ENCODE measurements around the gene NCOA3.

NCOA3 gene

DNA sequence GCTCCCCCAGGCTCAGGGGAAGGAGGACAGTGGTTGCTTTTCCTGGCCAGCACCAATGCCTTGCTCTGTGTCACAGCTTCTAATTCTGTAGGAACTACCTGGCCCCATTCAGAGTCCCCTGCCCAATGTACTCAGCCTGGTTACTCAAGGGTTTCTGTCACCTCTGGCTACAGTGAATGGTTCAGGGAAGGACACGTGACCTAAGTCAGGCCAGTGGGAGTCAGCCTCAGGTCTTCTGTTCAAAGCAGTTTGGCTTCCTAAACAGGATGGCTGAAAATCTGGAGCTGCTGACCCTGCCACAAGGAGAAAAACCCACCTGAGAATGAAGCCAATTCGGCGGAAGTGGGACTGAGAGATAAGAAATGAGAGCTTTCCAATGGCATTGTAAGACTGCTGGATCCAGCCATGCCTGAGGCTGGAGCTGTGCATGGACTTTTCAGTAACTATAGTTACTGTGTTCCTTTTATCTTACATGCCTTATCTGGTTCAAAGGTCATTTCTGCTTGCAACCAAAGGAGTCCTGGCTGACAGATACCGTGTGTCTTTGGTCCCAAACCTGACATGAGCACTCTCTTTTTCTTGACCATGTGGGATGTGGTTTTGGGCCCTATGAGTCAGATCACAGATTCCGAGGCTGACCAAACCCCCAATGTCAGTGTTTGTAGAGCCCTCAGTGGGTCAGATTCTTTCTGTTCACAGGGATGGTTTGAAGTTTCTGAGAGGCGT, 179.3 kb downstream of the NCOA3 start:
- DNase-seq (ENCODE audit: low read depth), result no peak

DNA sequence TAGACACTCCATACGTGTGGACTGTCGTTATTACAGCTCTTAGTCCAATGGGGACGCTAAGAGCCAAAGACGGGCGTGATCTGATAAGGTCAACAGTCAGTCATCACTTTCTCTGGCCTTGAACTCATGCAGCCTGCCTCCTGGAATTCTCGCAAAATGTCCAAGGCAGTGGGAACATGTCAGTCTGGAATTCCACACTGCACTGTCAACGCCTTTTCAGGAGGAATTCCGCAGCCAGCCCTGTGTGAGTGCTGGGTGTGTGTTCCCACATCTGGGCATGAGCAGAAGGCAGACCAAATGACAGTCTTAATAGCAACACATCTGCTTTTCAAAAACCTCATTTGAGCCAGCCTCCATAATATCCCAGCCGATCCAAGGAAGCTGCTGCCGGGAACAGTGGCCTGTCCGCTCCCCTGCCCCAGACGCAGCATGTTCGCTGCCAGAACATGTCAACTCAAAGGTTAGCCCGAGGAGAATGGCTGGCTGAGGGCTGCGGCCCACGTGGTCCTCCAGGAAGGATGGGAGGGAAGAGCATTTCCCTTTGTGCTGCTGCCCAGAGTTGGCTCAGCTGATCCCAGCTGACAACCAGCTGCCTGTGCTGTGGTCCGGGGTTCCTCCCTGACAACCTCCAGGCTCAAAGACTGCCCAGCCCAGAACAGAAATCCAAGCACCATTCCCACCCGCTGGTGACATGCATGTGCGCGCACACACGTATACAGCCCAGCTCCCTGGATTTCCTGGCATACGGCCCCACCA, 180.5 kb downstream of the NCOA3 start:
- DNase-seq (ENCODE audit: low read depth), result no peak

DNA sequence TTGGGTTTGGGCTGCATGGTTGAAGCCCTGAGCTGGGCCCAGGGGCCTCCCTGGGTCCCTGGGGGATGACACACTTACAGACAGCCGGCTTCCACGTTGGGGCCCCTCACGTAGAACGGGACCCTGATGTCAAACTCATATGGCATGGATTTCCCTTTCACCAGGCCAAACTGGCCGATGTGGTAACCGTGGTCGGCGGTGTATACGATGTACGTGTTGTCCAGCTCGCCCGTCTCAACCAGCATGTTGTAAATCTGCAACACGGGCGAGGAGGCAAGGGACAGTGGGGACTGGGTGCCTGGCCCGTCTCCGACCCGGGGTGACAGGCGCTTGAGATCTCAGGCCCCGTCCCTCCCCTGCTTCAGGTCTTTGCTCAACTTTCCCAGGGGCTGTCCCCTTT, 181.2 kb downstream of the NCOA3 start:
- no peak for DNase-seq (ENCODE audit: low read depth)

DNA sequence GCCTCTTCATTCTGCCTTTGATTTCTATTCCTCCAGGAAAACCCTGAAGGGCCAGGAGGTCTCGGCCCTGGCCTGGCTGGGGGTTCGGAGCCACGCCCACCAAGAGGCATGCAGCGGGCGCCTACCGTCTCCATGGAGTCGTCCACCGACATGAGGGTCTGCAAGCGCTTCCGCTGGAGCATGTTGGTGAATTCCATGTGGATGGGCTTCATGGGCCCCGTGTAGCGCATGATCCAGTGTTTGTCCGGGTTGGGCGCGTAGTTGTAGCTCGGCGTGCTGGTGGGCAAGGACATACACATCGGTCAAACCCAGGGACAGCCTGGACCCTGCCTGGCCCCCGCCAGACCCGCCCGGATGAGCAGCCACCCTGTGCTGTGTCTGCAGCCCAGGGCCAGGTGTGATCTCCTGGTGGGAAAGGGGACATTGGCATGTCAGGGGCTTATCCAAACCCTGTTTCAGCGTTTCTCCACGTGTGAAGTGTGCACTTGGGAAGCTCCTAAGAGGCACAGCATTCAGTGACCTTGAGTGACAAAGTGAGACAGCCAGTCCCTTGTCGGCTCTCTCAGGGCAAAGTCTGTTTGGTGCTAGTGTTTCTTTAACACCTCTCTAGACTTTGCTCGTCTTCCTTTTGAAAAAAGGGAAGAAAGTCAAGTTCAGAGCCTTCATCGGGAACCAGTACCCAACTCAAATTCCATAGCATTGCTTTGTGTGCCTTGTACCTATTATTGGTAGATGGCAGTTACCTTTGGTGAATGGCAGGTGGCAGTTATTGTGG, 182.8 kb downstream of the NCOA3 start:
- no peak for DNase-seq (ENCODE audit: low read depth)

DNA sequence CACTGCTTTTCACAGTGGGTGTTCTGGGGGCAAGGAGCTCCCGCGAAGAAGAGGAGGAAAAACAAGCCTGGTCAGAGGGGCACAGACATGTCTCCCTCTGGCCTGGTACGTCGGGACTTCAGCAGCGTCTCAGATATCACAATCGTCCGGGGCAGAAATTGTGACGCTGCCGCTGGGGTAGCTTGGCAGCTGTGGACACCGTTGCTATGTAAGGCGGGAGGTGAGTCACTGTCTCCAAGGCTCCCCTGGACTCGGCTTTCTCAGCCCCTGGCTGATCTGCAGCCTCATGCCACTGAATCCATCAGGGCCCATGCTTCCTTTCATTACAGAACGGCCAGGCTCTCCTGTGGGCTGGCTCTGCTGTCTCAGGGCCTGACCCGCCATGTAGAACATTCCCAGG, 184.9 kb downstream of the NCOA3 start:
- no peak for DNase-seq (ENCODE audit: low read depth)

DNA sequence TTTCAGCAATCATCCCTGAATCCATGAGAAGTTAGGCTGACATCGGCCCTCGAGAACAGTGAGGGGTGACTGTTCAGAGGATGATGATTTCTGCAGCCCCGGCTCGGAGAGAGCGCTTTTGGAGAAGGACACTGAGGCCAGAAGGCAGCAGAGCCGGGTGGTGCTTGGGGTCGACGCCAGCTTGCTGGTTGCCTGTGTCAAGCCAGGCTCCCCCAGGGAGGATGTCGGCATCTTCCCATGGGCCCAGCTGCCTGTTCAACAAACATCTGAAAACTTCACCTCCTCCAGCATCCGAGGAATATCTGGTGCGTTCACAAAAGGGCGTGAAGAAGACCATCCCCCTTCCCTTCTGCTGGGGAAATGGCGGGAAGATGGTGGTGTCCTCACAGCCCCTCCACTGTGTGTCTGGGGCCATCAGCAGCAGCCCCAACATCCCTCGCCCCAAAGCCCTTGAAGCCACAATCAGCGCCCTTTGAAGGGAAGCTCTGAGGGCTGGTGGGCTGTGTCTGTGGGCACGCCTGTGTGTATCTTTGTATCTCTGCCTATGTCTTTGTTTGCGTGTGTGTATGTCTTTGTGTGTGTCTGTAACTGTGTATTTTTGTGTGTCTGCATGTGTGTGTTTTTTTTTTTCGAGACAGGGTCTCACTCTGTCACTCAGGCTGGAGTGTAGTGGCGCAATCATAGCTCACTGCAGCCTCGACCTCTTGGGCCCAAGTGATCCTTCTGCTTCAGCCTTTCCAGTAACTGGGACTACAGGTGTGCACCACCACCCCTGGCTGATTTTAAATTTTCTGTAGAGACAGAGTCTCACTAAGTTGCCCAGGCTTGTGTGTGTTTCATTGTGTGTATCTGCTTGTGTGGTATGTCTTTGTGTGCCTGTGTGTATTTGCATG, 185.7 kb downstream of the NCOA3 start:
- no peak for DNase-seq (ENCODE audit: low read depth)

DNA sequence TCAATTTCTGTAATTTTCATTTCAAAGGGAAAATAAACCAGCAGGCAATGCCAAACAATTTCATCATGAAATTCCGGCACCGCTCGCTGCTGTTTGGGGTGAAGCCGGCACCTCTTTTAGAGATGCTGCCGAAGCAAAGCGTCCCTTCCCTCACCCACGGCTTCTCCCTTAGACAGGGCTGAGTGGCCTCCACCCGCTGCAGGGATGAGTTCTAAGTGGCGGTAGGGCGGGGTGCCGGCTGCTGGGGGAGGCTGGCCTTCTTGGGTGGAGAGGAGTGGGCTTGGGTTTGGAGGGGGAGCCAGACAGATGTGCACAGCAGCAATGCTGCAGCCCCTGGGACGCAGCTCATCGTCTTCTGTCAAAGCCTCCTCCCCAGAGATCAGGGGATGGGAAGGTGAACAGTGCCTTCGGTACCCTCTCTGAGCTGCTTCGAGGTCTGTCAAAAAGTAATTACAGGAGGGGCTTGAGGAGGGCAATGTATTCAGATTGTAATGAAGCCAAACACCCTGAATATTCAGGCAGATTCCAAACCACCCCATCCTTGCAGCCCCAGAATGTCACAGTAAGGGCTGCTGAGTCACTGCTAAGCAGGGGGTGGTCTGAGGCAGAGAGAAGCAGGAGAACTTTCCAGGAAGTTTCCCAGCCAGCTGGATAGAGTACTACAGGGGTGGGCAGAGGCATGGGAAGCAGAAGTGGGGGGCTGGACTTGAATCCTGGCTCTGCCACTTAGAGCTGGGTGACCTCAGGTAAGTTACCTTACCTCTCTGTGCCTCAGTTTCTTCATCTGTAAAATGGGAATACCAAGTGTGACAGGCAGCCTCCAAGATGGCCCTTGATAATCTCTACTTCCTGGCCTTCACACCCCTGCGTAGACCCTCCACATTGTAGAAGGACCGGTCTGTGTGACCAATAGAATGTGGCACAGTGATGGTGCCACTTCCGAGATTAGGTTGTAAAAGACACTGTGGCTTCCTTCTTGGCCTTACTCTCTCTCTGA, 187.0 kb downstream of the NCOA3 start:
- DNase-seq (ENCODE audit: low read depth), result no peak

DNA sequence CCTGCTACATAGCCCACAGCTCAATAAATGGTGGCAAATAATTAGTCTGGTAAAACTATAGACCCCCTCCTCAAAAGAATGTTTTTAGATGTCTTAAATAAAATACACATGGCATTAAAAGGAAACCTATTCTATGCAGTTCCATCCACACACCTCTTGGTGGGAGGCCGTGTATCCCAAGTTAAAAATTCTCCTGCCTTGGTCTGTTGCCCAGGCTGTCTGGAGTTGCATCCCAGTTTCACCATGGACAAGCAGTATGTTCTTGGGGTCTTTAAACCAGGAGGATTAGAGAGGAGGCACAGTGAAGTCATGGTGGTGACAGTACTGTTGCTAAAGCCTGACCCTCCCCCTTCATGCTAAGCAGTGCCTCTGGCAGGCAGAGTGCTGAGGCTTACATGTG, 188.0 kb downstream of the NCOA3 start:
- DNase-seq (ENCODE audit: low read depth), result no peak

DNA sequence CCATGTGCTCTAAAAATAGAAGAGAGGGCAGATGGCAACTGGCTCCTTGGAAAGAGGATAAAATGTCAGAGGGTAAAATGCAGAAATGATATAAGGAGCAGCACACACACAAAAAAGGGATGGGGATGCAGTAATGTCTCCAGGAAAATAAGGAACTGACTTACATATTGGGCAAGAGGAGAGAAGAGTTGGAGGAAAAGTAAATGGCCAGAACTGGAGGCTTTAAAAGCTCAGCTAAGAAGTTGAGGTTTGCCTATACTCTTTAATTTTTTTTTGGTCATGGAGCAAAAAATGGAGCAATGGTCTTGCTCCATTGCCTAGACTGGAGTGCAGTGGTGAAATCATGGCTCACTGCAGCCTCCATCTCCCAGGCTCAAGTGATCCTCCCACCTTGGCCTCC, 189.9 kb downstream of the NCOA3 start:
- DNase-seq (ENCODE audit: low read depth), result no peak

DNA sequence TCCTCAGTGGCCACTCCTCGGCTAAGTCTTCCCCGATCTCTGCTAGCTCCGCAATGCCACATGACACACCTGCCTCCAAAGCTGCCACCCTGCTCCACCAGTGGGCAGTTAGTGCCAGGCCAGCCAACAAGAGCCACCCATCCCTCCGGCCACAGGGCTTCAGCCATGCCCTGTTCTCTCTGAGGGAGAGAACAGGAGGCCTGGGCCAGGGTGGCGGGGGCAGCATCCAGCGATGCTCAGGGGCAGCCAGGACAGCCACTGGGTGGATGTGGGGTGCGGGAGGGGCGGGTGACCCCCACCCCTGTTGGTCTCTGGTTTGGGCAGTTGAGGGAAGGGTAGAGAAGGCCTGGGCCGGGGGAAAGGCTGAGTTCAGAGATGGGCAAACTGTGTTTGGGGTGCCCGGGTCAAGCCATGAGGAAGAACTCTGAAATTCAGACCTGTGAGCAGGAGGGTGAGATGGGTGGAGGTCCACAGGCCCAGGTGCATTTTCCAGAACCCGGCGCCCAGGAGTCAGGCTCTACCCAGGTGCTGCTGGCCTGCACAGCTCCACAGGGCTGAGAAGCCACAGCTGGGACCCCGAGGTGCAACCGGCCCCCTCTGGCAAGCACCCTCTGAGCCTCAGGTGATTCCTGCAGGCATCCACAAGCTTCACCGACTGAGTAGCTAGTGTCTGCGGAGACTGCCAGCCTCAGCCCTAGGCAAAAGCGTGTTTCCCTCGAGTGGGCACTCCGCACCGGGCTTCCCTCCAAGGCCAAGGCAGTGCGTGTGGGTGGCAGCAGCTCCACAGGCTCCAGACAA, 192.5 kb downstream of the NCOA3 start:
- no peak for DNase-seq (ENCODE audit: low read depth)

DNA sequence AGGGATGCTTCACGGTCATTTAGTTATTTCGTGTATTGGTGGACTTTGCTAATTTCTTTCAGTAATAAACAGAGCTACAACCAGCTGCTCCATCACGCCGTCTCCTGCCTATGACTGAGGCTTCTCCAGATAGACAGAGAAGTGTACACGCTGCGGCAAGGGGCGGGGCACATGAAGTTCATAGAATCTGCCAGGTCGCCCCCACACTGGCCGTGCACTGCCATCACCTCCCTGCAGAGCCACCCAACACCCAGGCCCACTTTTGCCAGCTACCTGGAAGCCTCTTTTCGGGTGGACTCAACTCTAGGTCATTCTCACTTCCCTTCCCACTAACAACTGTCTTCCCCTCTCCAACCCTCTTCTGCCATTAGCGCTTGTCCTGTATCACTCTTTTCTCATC, 195.2 kb downstream of the NCOA3 start:
- DNase-seq (ENCODE audit: low read depth), result no peak

DNA sequence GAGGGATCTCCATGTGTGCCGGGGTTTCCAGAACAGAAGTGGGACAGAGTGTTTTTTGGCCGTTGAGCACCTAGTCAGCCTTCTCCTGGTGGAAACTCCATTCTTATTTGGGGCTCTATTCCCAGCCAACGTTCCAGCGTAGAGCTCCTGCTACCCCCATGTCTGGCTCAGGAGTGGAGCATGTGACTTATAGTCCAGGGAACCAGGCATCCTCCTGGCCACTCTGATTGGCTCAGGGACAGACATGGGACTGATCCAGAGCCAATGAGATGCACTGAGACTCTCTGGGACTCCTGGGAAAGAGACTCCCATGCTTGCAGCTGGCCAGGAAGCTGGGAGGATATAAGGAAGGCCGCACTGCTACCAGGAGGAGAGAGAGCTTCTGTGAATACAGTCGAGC, 196.5 kb downstream of the NCOA3 start:
- no peak for DNase-seq (ENCODE audit: low read depth)

DNA sequence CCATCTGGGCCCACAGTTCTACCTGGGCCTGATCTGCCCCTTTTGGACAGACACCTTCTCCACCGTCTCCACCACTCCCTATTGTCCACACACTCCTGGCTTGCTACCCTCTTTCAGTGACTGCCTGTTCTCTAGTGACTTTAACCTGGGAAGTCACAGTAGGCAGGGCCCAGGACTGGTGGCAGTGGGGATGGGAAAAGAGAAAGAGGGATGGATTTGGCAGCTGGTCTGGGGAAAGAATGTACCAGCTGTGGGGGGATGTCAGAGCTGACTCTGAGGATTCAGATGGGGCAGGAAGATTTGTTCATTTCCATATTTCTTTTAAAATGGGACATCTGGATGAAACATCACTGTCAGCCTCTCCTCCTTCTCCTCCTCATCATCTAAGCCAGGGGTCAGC, 198.1 kb downstream of the NCOA3 start:
- no peak for DNase-seq (ENCODE audit: low read depth)

DNA sequence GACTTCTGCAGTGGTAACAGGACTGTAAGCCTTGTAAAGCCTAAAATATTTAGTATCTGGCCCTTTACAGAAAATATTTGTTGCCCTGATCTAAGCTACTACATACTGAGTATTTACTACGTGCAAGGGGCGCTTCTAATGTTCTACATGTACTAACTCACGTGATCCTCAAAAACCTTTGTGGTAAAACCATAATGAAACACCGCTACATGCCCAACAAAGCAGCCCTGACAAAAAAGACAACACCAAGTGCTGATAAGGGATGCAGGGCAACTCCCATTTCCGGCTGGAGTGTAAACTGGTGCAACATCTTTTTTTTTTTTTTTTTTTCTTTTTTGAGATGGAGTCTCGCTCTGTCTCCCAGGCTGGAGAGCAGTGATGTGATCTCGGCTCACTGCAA, 198.6 kb downstream of the NCOA3 start:
- no peak for DNase-seq (ENCODE audit: low read depth)

DNA sequence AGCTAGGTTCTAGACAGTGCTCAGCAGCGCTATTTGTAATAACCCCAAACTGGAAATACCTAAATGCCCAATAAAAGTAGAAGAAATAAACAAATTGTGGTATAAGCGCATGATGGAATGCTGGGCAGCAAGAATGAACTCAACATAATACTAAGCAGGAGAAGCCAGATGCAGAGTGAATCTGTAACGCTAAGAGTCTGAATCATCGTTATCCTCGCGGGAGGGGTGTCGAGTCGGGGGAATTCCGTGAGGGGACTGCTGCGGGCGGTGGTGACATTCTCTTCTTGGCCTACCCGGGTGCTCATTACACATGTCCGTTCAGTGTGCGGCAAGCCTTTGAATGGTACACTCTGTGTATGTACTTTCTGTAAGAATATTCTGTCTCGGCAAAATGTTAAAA, 199.9 kb downstream of the NCOA3 start:
- no peak for DNase-seq (ENCODE audit: low read depth)

DNA sequence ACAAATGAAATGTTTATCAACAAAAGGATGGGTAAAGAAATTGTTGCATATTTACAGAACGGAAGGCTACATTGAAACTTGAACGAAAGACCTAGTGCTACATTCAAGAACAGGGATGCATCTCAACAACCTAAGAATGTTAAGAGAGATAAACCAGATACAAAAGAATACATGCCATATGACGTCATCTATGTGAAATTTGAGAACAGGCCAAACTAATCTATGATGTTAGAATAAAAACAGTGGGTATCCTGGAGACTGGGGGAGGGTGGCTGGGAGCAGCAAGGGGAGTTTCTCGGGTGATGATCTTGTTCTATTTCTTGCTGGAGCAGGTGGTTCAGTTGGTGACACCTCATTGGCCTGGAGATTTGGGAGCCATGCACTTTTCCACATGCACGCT, 202.1 kb downstream of the NCOA3 start:
- no peak for DNase-seq (ENCODE audit: low read depth)

DNA sequence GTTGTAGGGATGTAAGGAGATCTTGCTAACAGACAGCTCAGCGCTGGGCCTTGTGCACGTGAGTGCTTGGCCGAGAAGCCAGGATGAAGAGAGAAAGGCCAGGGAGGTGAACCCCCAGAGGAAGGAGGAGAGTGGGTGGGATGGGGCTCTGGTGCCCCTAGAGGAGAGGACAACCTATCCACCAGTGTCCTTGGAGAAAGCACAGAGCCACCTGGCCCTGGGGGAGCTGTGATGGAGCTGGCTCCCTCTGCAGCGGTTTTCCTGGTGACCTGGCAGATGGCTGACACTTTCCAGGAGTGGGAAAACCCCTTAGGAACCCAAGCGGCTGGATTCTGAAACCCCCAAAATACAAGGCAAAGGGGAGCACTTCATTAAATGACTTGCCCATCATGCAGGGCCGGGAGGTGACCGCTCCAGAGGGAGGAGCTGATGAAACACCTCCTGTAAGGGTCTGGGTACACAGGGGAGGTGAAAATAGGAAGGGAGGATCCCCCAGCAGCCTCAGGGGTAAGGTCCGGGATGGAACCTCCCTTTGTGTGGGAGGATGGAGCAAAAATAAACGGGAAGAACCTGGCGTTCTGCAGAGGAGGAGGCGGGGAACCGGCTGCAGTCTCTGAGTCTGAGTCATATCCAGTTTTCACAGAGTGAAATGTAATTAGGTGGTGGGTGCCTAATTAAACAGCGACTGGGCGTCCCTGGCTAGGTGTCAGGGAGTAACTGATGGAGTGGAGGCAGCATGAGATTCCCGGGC, 203.2 kb downstream of the NCOA3 start:
- DNase-seq (ENCODE audit: low read depth), result no peak

DNA sequence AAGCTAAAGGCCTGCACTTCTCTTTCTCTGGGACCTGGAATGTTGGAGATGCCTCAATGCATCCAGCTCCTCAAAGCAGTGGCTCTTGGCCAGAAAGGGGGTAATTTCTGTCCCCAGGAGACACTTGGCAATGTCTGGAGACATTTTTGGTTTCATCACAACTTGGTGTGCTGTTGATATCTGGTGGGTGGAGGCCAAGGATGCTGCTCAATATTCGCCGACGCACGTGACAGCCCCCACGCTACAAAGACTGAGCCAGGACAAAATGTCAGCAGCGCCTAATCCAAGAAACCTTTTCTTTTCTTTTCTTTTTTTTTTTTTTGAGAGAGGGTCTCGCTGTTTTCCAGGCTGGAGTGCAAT, 203.8 kb downstream of the NCOA3 start:
- DNase-seq (ENCODE audit: low read depth), result no peak

DNA sequence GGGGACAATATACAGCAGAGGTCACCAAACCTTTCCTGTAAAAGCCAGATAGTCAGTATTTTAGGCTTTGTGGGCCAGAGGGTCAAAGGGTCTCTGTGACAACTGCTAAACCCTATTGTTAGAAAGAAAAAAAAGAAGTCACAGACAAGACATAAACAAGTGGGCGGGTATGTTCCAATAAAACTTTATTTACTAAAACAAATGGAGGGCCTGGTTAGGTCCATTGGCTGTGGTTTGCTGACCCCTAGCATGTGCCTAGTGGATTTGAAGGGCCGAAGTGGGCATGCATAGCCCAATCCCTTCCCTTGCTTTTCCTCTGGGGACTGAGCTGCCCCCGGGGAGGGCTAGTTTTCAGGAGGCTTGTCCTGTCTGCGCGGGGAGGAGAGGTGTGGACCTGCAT, 204.7 kb downstream of the NCOA3 start:
- DNase-seq (ENCODE audit: low read depth), result no peak
